Naive thymus-derived CD8-positive, alpha-beta T cell (primary cell): Measurements from ENCODE around the gene LEMD2. TPM values are rescaled to one million over a fixed set of nuclear protein-coding genes. Genes with fewer than 3 reads are reported as not detected.

Source experiments
- ATAC-seq, 2 donors: fragments of 150-1000 bp; cut with Tn5 transposase in 1 of 2; sonication (Bioruptor Pico), chemical (Tn5 transposase) in 1 of 2; 1 replicate in 1 of 2; 2 replicates in 1 of 2; pipeline ENCODE4 v1.10.0; 2021; ENCODE audit warnings: mild to moderate bottlenecking in 2 of 2, moderate library complexity in 2 of 2
- POLR2A ChIA-PET: fragments of 350-600 bp; sonication (Branson Sonifier 250); formaldehyde crosslinking; loops from one replicate; lab custom pipeline; 2021; ENCODE audit warnings: antibody characterized with exemption; lab: Charles Lee
- DNase-seq, 10 donors: peaks; one replicate each; pipeline versions ENCODE4 v3.0.0 to v3.0.0-alpha.2; 2020 to 2022
- H3K27ac Mint-ChIP-seq, 10 donors: one replicate each; pipeline ENCODE4 v1.8.0; 2020 to 2022; ENCODE audit warnings: mild to moderate bottlenecking in 10 of 10, mixed read lengths in 10 of 10, moderate library complexity in 4 of 10, inconsistent platforms in 1 of 10
- H3K27me3 Mint-ChIP-seq, 5 donors: one replicate each; pipeline ENCODE4 v1.8.0; 2021 to 2022; ENCODE audit warnings: mixed read lengths in 5 of 5
- H3K36me3 Mint-ChIP-seq, 3 donors: one replicate each; pipeline ENCODE4 v1.8.0; 2020 to 2022; ENCODE audit warnings: mixed read lengths in 3 of 3, mild to moderate bottlenecking in 2 of 3, inconsistent platforms in 1 of 3
- H3K4me1 Mint-ChIP-seq, 4 donors: one replicate each; pipeline ENCODE4 v1.8.0; 2021 to 2022; ENCODE audit warnings: mixed read lengths in 4 of 4
- H3K4me3 Mint-ChIP-seq, 10 donors: one replicate each; pipeline ENCODE4 v1.8.0; 2020 to 2022; ENCODE audit warnings: mild to moderate bottlenecking in 10 of 10, mixed read lengths in 10 of 10, moderate library complexity in 6 of 10, inconsistent platforms in 1 of 10
- H3K9me3 Mint-ChIP-seq, 9 donors: one replicate each; pipeline ENCODE4 v1.8.0; 2020 to 2022; ENCODE audit warnings: mixed read lengths in 9 of 9, mild to moderate bottlenecking in 3 of 9, inconsistent platforms in 1 of 9, moderate library complexity in 1 of 9
- polyA plus RNA-seq, 3 donors: library from polyadenylated mRNA; unstranded; fragments of 300-500 nt; fragmentation: Illumina TruSeq; gene quantifications; one replicate each; pipeline ENCODE4 v1.2.3, GENCODE V29; 2021
- total RNA-seq, 8 experiments: library from RNA in 2 of 8; stranded (reverse) in 2 of 8; gene quantifications; one replicate each; pipeline ENCODE4 v1.2.3 and lab custom pipeline; 2021 to 2026

The LEMD2 gene
- total and polyA plus RNA-seq, 5 experiments from 2014 or later = 24.6 to 128 (median 43.9) TPM

DNA sequence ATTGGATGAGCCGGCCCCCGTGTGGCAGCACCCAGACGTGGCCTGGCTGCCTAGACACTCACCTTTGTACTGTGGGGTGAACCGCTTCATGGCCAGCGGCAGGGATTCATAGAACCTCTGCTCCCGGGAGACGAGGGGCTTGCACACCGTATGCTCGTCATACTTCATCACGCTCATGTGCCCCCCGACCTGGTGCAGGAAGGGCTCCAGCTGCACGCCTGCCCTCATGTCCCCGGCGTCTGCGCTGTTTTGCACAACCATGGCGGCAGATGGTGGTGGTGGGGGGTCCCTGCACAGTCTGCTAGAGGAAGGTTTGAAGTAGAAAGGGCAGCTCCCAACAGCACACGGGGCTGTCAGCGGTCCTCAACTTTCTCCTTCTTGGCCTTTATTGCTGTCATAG, 53.7 kb downstream of the LEMD2 start:
- DNase-seq (peak in 1 of 10 donors; percentile 31), ATAC-seq (no peak)
- POLR2A ChIA-PET = no interaction called here
- Mint-ChIP-seq H3K9me3 (no peaks in the 10 kb centered on the region), H3K27ac (peak overlapping the region in 1 of 10 donors; percentile 33), H3K36me3 (no peaks in the 10 kb centered on the region), H3K4me3 (no peak overlapping the region), H3K27me3 (no peaks in the 10 kb centered on the region), H3K4me1 (peaks cover 0 to 2% (median 0%) of the 10 kb centered on the region in 4 donors)

DNA sequence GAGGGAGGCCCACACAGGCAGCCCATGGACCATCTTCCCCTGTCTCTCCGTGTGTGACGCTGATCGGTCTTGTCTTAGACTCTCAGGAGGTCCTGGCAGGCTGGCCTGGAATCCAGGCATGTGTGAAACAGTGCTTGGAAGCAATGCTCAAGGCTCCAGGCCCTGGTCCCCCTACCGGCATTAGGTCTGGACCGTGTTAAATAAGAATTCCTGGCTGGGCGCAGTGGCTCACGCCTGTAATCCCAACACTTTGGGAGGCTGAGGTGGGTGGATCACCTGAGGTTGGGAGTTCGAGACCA, 55.3 kb downstream of the LEMD2 start:
- no peak for ATAC-seq
- Mint-ChIP-seq H3K4me1 (peaks cover 0 to 3% (median 0%) of the 10 kb centered on the region in 4 donors), H3K36me3 (no peaks in the 10 kb centered on the region), H3K9me3 (no peaks in the 10 kb centered on the region), H3K27me3 (no peaks in the 10 kb centered on the region), H3K4me3 (no peak overlapping the region), H3K27ac (no peak overlapping the region)
- peak in 1 of 10 donors; percentile 22 for DNase-seq
- POLR2A ChIA-PET = no interaction called here

DNA sequence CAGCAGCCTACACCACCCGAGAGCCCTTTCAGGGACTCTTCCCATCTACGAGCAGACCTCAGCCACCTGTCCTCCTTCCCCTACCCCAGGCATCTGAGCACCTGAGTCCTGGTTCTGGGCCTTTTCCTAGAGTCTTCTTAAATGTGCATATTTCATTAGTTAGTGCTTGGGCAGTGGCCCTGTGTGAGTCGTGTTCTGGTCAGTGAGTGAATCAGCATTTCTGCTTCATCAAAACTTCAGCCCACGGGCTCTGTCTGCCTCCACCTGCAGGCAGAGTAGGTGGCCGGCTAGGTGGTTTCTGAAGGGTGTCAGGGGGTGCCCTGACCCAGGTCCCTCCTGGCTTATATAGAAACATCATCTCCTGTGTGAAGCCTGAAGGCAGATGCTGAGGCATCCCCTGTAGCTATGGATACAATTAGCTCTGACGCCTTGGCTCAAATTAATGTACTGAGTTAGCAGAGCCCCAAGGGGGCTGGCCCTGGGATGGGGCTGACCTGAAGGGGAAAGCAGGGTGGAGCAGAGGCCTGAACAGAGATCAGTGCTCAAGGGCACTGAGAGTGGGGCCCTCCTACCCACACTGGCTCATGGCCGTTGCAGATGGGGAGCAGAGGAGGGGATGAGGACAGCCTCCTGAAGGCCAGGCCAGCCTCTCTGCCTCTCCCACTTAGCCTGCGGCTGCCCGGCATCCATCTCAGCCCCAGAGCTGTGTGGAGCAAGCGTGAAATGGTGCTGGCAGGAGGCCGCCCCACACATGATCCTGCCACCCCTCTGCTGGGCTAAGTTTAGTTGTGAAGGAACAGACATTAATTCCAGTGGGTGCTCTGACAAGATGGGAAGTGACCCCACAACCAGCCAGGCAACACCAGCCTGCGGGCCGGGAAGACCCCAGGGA, 55.9 kb downstream of the LEMD2 start:
- Mint-ChIP-seq H3K4me1 (peaks cover 0 to 3% (median 0%) of the 10 kb centered on the region in 4 donors), H3K27ac (peak overlapping the region in 1 of 10 donors; percentile 41), H3K4me3 (no peak overlapping the region)

DNA sequence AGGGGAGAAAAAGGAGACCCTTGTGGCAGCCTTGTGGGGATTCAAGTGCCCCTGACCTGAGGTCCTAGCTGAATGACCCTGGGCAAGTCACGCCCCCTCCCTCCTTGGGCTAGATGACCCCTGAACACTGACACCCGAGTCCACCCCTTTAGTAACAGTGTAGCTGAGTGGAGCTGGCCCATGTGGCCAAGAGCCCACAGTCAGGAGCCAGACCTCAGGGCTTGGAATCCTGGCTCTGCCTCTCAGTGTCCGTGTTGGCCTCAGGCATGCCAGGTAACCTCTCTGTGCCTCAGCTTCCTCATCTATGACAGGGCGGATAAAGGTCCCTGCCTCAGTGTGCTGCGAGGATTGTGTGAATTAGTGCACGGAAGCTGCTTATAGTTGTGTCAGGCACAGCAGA, 56.5 kb downstream of the LEMD2 start:
- ATAC-seq (no peak), DNase-seq (peak in 1 of 10 donors; percentile 61)
- Mint-ChIP-seq H3K27ac (no peak overlapping the region), H3K4me1 (peaks cover 0 to 3% (median 0%) of the 10 kb centered on the region in 4 donors), H3K27me3 (no peaks in the 10 kb centered on the region), H3K36me3 (no peaks in the 10 kb centered on the region), H3K4me3 (no peak overlapping the region), H3K9me3 (no peaks in the 10 kb centered on the region)
- POLR2A ChIA-PET = interaction anchor here (0.9 kb wide), 1 partner anchor 1154 kb away, joined by 3 read pairs; no protein-coding TSS in a partner anchor

More for the DNA sequence above, 55.9 kb downstream of the LEMD2 start:
- H3K9me3 Mint-ChIP-seq = no peaks in the 10 kb centered on the region
- POLR2A ChIA-PET = interaction anchor here (0.9 kb wide), 1 partner anchor 1154 kb away, joined by 3 read pairs; no protein-coding TSS in a partner anchor
- no peak for ATAC-seq
- DNase-seq = peak in 1 of 10 donors; percentile 37
- no peaks in the 10 kb centered on the region for H3K27me3 Mint-ChIP-seq
- H3K36me3 Mint-ChIP-seq = no peaks in the 10 kb centered on the region

DNA sequence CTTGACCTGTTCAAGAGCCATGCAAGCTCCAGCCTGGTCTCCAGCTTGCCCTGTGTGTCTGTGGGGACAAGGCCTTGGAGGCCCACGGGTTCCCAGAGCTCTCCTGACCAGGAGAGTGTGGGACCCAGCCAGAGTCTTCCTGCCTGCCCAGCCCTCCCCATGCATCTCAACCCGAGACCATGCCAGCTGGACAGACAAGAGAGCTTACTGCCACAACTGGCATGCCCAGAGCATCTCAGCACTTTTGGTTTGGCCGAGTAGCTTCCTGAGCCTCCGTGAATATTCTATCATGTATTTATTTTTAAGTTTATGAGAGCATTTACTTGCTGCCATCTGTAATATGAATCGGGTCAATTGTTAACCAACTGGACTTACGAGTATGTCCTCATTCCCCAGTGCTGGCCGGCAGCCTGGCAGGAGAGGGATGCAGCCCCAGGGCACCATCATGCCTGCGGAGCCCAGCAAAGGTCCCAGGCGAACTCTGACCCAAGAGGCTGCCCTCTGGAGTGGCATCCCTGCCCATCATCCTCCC, 57.1 kb downstream of the LEMD2 start:
- POLR2A ChIA-PET = interaction anchor here (0.9 kb wide), 1 partner anchor 1155 kb away, joined by 3 read pairs; no protein-coding TSS in a partner anchor
- H3K4me3 Mint-ChIP-seq = no peak overlapping the region
- DNase-seq (no peak), ATAC-seq (no peak)
- H3K27ac Mint-ChIP-seq = peak overlapping the region in 1 of 10 donors; percentile 11
- no peaks in the 10 kb centered on the region for H3K36me3 Mint-ChIP-seq
- H3K4me1 Mint-ChIP-seq = peaks cover 0 to 3% (median 0%) of the 10 kb centered on the region in 4 donors
- H3K9me3 Mint-ChIP-seq = no peaks in the 10 kb centered on the region
- H3K27me3 Mint-ChIP-seq = no peaks in the 10 kb centered on the region

DNA sequence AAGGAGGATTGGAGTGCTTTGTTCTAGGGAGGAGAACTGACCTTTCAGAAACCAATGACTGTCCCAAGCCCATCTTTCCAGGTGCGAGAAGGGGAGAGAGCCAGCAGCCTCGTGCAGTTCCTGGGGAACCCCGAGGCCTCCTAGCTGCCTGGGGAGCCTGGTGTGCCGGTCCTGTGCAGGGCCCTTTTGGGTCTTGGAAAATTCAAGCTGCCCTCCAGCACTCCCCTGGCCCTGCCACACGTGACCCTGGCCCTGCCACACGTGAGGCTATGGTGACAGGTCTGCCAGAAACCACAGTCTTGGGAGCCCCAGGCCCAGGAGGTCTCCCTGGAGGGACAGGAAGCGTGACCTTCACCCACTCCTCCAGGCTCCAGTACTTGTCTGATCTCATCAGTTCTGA, 57.9 kb downstream of the LEMD2 start:
- no peaks in the 10 kb centered on the region for H3K36me3 Mint-ChIP-seq
- no peak overlapping the region for H3K4me3 Mint-ChIP-seq
- H3K27me3 Mint-ChIP-seq = no peaks in the 10 kb centered on the region
- DNase-seq (peak in 1 of 10 donors; percentile 43), ATAC-seq (no peak)
- POLR2A ChIA-PET = no interaction called here
- H3K4me1 Mint-ChIP-seq = peaks cover 0 to 6% (median 0%) of the 10 kb centered on the region in 4 donors
- no peaks in the 10 kb centered on the region for H3K9me3 Mint-ChIP-seq
- H3K27ac Mint-ChIP-seq = no peak overlapping the region

DNA sequence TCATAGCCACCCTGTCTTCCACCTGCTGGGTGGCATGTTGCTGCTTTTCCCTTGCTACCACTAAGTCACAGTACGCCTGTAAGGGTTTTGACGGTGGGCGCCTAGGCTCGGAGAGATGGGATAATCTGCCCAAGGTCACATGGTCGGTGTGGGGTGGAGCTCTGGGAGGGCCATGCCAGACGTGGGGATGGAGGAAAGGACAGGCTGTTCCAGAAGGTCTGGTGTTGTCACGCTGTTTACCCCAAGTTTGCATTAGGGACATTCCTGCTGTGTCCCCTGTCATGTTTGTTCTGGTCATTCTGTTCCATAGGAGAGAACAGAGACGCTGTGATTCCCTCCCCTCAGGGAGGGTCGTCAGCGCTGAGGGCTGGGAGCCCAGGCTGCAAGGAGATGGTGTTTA, 58.3 kb downstream of the LEMD2 start:
- Mint-ChIP-seq H3K36me3 (no peaks in the 10 kb centered on the region), H3K4me1 (peaks cover 0 to 6% (median under 1%) of the 10 kb centered on the region in 4 donors), H3K27me3 (no peaks in the 10 kb centered on the region), H3K27ac (peak overlapping the region in 1 of 10 donors; percentile 4), H3K4me3 (no peak overlapping the region), H3K9me3 (no peaks in the 10 kb centered on the region)
- no peak for ATAC-seq
- POLR2A ChIA-PET = no interaction called here
- DNase-seq = no peak

DNA sequence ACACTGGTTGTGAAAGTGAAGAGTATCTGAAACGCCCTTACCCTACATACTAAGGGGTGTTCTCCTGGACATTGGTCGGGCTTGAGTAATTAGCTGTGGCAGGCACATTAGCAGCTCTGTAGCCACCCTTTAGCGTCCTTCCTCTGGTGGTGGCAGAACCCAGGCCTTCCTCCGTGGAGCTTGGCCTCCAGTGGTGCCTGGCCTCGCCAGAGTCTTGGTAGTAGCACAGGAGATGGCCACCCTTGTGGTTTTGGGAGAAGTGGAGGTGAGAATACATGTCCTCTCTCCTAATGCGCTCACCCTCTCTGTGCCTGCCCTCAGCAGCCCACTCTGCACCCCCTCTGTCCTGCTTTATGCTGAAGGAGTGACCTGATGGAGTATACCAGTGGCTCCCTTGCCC, 59.9 kb downstream of the LEMD2 start:
- H3K4me1 Mint-ChIP-seq = peaks cover 8 to 15% (median 13%) of the 10 kb centered on the region in 4 donors
- POLR2A ChIA-PET = no interaction called here
- H3K4me3 Mint-ChIP-seq = no peak overlapping the region
- H3K27me3 Mint-ChIP-seq = peaks cover 0 to 2% (median 0%) of the 10 kb centered on the region in 5 donors
- no peaks in the 10 kb centered on the region for H3K36me3 Mint-ChIP-seq
- DNase-seq (peak in 1 of 10 donors; percentile 15), ATAC-seq (no peak)
- no peak overlapping the region for H3K27ac Mint-ChIP-seq
- H3K9me3 Mint-ChIP-seq = no peaks in the 10 kb centered on the region

DNA sequence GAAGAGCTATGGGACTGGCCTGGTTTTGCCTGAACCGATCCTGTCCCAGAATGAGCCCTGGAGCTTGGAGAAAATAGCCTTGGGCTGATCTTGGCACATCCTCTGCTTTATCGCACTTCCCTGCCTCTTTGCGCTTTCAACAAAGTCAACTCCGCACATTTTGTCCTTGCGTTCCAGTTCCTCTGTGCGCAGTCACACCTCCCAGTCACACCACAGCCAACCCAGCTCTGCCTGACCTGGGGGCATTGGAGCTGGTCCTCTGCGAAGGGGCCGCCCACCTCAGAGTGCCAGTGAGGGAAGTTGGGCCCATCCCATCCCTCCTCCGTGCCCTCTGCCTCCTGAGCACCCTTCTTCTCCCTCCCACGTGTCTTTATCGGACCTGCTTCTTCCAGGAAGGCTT, 60.5 kb downstream of the LEMD2 start:
- Mint-ChIP-seq H3K36me3 (no peaks in the 10 kb centered on the region), H3K27ac (no peak overlapping the region), H3K4me1 (peaks cover 14 to 22% (median 18%) of the 10 kb centered on the region in 4 donors), H3K9me3 (no peaks in the 10 kb centered on the region), H3K4me3 (no peak overlapping the region), H3K27me3 (peaks cover 0 to 2% (median 0%) of the 10 kb centered on the region in 5 donors)
- POLR2A ChIA-PET = no interaction called here
- DNase-seq (peak in 1 of 10 donors; percentile 36), ATAC-seq (no peak)

DNA sequence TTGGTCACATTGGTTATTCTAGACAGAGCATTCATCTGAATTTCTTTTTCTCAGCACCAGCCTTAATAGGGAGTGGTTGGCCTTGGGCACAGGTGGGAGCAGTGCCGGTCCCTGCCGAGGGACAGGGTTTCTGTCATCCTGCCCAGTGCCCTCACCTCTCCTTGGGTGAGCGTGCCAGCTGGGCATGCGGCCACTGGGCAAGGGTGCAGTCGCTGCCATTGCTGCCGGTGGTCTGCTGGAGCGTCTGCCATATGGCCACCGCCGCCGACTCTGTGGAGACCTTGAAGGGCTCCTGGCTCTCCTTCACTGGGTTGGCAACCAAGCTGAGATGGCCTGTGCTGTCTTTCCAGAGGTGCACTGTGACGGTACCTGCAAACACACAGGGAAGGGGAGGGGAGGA, 61.0 kb downstream of the LEMD2 start:
- DNase-seq (peak in 1 of 10 donors; percentile 21), ATAC-seq (no peak)
- peaks cover 0 to 2% (median 0%) of the 10 kb centered on the region in 5 donors for H3K27me3 Mint-ChIP-seq
- H3K36me3 Mint-ChIP-seq = no peaks in the 10 kb centered on the region
- no peaks in the 10 kb centered on the region for H3K9me3 Mint-ChIP-seq
- no peak overlapping the region for H3K4me3 Mint-ChIP-seq
- POLR2A ChIA-PET = no interaction called here
- H3K4me1 Mint-ChIP-seq = peaks cover 16 to 24% (median 21%) of the 10 kb centered on the region in 4 donors
- H3K27ac Mint-ChIP-seq = no peak overlapping the region

DNA sequence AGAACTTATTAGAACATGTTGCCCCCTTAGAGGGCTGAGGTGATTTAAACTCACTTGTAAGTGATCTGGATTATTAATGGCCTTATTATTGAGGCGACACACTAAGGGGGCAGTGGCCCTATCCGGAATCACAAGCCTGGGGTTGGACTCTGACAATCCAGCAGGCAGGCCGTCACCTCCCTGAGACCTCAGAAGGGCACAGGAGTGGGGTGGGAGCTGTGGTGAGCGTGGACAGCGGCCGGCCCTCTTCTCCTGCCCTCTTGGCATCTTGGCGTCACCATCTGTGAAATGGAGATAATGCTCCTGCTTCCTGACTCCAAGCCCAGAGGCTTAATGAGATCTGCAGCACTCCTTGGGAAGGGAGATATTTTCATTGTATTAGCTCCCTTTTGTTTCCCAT, 61.8 kb downstream of the LEMD2 start:
- POLR2A ChIA-PET = no interaction called here
- peaks cover 0 to 2% (median 0%) of the 10 kb centered on the region in 5 donors for H3K27me3 Mint-ChIP-seq
- no peak for ATAC-seq
- H3K9me3 Mint-ChIP-seq = no peaks in the 10 kb centered on the region
- DNase-seq = peak in 1 of 10 donors; percentile 22
- no peak overlapping the region for H3K4me3 Mint-ChIP-seq
- peaks cover 17 to 24% (median 21%) of the 10 kb centered on the region in 4 donors for H3K4me1 Mint-ChIP-seq
- H3K36me3 Mint-ChIP-seq = no peaks in the 10 kb centered on the region
- H3K27ac Mint-ChIP-seq = no peak overlapping the region

DNA sequence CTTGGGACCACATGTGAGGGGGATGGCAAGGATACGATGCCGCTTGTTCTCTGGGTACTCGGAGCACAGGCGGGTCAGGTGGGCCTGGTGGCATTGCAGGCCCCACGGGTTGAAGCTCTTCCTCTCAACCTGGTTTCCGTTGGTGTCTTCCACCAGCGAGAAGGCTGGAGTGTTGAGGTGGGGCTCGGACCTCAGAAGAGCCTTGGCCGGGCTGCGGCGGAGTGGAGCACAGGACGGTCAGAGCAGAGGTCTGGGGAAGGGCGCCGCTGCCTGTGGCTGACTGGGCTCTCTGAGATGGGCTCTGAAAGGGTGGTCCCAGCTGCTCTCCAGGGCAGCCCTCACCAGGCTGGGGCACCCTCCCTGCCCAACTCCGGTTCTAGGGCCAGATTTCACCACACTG, 62.2 kb downstream of the LEMD2 start:
- ATAC-seq = no peak

More for the DNA sequence above, 62.2 kb downstream of the LEMD2 start:
- no peaks in the 10 kb centered on the region for H3K36me3 Mint-ChIP-seq
- peaks cover 17 to 24% (median 21%) of the 10 kb centered on the region in 4 donors for H3K4me1 Mint-ChIP-seq
- no peak overlapping the region for H3K4me3 Mint-ChIP-seq
- no peak for DNase-seq
- no peaks in the 10 kb centered on the region for H3K9me3 Mint-ChIP-seq
- POLR2A ChIA-PET = no interaction called here
- peaks cover 0 to 2% (median 0%) of the 10 kb centered on the region in 5 donors for H3K27me3 Mint-ChIP-seq
- H3K27ac Mint-ChIP-seq = peak overlapping the region in 2 of 10 donors; percentile 44 to 80
